Stimulated activated CD8-positive, alpha-beta memory T cell treated with anti-CD3 and anti-CD28 coated beads, Interleukin-2, amount 100 ng/mL, for 48 hours (primary cell): Measurements from ENCODE around the gene NEB.

Experiments
- DNase-seq, 2 donors: peaks; one replicate each; pipeline ENCODE4 v3.0.0-alpha.2; 2020; ENCODE audit warnings: low read depth in 2 of 2

NEB gene

DNA sequence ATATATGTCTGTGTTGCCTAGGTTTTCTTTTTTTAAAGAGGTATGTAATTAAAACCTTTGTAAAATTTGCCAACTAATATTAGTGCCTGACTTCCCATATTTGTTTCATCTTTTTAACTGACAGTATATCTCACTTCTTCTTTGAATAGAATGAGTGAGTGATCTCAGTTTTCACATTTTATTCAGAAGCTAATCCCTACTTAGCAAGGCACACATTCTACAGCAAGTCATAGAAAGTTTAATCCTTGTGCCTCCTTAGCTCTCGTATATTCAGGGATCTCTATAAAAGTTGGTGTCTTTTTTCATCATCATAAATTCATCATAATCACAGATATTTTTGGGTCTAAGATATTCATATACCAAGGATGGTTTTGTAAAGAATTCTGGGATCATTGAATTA is 258.0 kb downstream of the NEB start:
- DNase-seq = no peak

DNA sequence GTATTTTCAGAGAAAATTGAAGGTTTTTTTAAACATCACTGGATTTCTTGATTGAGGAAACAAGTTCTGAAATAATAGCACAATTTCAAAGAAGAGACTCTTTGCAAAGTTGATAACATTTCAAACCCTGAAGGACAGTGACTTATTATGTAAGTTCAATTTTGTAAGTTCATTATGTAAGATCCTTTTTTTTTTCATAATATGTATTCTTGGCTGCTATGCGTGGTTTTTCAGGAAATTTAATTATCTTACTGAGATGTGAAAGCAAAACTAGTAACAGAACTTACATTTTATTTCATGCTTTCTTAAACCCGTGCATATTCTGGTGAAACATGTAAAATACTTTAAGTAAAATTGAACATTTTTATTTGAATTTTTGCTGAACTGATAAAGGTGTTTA is 259.2 kb downstream of the NEB start:
- no peak for DNase-seq

DNA sequence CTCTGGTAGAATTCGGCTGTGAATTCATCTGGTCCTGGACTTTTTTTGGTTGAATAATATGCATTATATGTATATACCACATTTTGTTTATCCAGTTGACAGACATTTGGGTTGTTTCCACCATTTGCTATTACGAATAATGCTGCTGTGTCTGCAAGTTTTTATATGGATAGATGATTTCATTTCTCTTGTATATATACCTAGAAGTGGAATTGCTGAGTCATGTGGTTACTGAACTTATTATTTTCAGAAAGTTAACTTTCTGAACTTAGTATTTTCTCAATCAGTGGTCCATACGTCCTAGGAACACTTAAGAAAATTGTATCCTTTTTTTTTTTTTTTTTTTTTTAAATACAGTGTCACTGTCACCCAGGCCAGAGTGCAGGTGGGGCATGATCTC is 261.3 kb downstream of the NEB start:
- DNase-seq = no peak

DNA sequence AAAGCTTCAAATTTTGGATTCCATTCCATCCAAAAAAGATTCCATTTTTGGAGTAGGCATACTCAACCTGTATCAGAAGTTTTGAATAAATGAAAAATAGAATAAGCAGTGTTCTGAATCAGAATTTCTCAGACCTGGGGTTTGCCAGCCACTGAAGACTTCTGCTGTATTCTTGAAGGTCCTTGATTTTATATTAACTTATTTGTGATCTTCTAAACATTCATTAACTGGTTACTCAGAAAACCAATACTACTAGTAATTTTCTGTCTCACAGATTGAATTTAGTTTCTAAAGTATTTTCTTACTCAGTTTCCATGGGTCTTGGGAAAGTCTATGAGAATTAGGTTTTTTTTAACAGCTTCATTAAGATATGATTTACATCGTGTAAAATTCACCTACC is 263.7 kb downstream of the NEB start:
- DNase-seq = no peak

DNA sequence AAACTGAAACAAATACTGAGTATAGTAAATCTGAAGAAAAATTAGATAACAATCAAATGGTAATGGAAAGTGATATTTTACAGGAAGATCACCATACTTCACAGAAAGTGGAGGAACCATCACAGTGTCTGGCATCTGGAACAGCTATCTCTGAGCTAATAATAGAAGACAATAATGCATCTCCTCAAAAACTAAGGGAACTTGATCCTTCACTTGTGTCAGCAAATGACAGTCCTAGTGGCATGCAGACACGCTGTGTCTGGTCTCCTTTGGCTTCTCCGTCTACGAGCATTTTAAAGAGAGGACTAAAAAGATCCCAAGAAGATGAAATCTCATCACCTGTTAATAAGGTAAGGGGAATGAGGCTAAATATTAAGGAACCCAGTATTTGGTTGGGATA is 268.5 kb downstream of the NEB start:
- DNase-seq = no peak

DNA sequence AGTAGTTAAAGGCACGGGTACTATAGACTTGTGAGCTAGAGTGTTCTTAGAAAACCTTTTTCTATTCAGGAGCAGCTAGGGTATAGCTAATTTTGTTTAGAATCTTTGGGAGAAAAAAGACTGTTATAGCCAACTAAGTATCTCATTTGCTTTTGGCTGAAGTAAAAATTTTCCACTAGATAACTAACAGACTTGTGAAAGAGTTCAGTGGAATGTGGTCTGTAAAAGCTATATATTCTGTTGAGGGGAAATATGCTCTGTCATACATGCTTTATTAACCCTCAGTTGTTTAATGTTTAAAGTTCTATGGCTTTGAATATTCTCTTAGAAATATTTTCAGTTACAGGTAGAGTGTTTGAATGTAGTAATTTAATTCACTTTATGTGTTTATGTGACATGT is 274.9 kb downstream of the NEB start:
- DNase-seq = no peak

DNA sequence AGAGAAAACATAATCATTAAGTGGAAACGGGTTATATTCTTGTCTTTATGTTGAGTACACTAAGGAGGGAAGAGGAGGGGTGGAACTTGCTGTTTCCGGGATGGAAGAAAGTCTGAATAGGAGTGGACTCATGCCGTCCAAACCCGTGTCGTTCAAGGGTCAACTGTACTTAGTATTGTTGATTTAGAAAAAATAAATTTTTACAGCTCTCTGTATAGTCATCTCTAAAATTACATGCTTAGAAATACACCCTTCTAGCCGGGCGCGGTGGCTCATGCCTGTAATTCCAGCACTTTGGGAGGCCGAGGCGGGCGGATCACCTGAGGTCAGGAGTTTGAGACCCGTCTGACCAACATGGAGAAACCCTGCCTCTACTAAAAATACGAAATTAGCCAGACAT is 295.1 kb downstream of the NEB start:
- DNase-seq = no peak

DNA sequence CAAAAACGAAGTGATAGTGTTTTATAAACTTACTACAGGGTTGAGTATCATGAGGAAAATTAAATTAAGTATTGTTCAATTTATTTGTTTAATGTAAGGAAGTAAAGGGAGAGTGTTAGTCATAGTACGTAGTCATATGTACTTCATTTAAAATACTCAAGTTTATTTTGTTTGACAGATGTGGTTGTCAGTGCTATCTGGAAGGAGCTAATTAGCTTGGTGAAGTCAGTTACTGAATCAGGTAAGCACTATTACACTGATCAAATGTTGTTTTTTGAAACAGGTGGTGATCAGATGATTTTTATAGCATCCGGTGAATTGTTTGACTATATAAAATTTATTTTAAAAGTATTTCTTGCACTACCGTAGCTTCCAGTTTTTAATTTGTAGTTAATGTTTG is 295.8 kb downstream of the NEB start:
- DNase-seq = no peak

DNA sequence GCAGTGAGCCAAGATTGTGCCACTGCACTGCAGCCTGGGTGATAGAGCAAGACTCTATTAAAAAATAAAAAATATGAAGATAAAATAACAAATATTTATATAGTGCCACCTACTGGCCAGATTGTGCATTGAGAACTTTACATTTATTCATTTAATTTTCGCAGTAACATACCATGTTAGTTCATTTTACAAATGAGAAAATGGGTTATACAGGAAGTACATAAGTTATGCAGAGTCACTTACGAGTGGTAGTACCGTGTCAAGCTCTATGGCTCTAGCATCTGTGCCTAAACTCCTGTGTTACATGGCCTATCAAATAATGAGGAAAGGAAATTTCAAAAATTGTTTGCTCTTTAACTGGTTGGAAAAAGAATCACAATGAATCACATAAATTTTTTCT is 296.6 kb downstream of the NEB start:
- DNase-seq = no peak
